ENCODE data around the gene SSR4. TPM values are rescaled to one million over a fixed set of nuclear protein-coding genes. Genes with fewer than 3 reads are reported as not detected.

Gene SSR4
- total RNA-seq, 1 donor, result 121 TPM

- peaks cover 2% of the 10 kb centered on the region for H3K27me3 ChIP-seq (ENCODE audit: insufficient read depth, low read length)
- no peaks in the 10 kb centered on the region for H3K9me3 ChIP-seq (ENCODE audit: low read depth, low read length)
- H3K4me3 ChIP-seq (ENCODE audit: low read length), result no peak overlapping the region
- H3K4me1 ChIP-seq (ENCODE audit: insufficient read depth, low read length), result peaks cover 31% of the 10 kb centered on the region
Observed at GRCh38 chrX:153820601-153821000, 26.1 kb downstream of the SSR4 start.

- Histone ChIP-seq H3K27me3 (ENCODE audit: insufficient read depth, low read length) (peaks cover 2% of the 10 kb centered on the region), H3K4me1 (ENCODE audit: insufficient read depth, low read length) (peaks cover 31% of the 10 kb centered on the region), H3K4me3 (ENCODE audit: low read length) (no peak overlapping the region), H3K9me3 (ENCODE audit: low read depth, low read length) (no peaks in the 10 kb centered on the region)
Observed at GRCh38 chrX:153821066-153821465, 26.6 kb downstream of the SSR4 start.

GRCh38 chrX:153824348-153824747 lies 29.9 kb downstream of the SSR4 start:
- H3K9me3 ChIP-seq (ENCODE audit: low read depth, low read length), result no peaks in the 10 kb centered on the region
- peaks cover 16% of the 10 kb centered on the region for H3K4me1 ChIP-seq (ENCODE audit: insufficient read depth, low read length)
- H3K4me3 ChIP-seq (ENCODE audit: low read length), result no peak overlapping the region
- peaks cover 19% of the 10 kb centered on the region for H3K27me3 ChIP-seq (ENCODE audit: insufficient read depth, low read length)

- H3K9me3 ChIP-seq (ENCODE audit: low read depth, low read length), result no peaks in the 10 kb centered on the region
- peaks cover 13% of the 10 kb centered on the region for H3K4me1 ChIP-seq (ENCODE audit: insufficient read depth, low read length)
- peaks cover 16% of the 10 kb centered on the region for H3K27me3 ChIP-seq (ENCODE audit: insufficient read depth, low read length)
- H3K4me3 ChIP-seq (ENCODE audit: low read length), result no peak overlapping the region
Observed at GRCh38 chrX:153825042-153825441, 30.6 kb downstream of the SSR4 start.

GRCh38 chrX:153827016-153827415 lies 32.5 kb downstream of the SSR4 start:
- Histone ChIP-seq H3K9me3 (ENCODE audit: low read depth, low read length) (no peaks in the 10 kb centered on the region), H3K27me3 (ENCODE audit: insufficient read depth, low read length) (peaks cover 24% of the 10 kb centered on the region), H3K4me1 (ENCODE audit: insufficient read depth, low read length) (peaks cover 5% of the 10 kb centered on the region), H3K4me3 (ENCODE audit: low read length) (no peak overlapping the region)

- Histone ChIP-seq H3K27me3 (ENCODE audit: insufficient read depth, low read length) (peaks cover 24% of the 10 kb centered on the region), H3K4me1 (ENCODE audit: insufficient read depth, low read length) (no peaks in the 10 kb centered on the region), H3K9me3 (ENCODE audit: low read depth, low read length) (no peaks in the 10 kb centered on the region), H3K4me3 (ENCODE audit: low read length) (no peak overlapping the region)
Observed at GRCh38 chrX:153827903-153828302, 33.4 kb downstream of the SSR4 start.

GRCh38 chrX:153828308-153828707 lies 33.8 kb downstream of the SSR4 start:
- no peaks in the 10 kb centered on the region for H3K4me1 ChIP-seq (ENCODE audit: insufficient read depth, low read length)

GRCh38 chrX:153828723-153829548 lies 34.5 kb downstream of the SSR4 start:
- no peak overlapping the region for H3K4me3 ChIP-seq (ENCODE audit: low read length)

More at GRCh38 chrX:153828308-153828707, 33.8 kb downstream of the SSR4 start:
- Histone ChIP-seq H3K9me3 (ENCODE audit: low read depth, low read length) (no peaks in the 10 kb centered on the region), H3K4me3 (ENCODE audit: low read length) (no peak overlapping the region), H3K27me3 (ENCODE audit: insufficient read depth, low read length) (peaks cover 24% of the 10 kb centered on the region)

GRCh38 chrX:153829549-153829798 lies 35.0 kb downstream of the SSR4 start:
- Histone ChIP-seq H3K27me3 (ENCODE audit: insufficient read depth, low read length) (peaks cover 24% of the 10 kb centered on the region), H3K4me1 (ENCODE audit: insufficient read depth, low read length) (no peaks in the 10 kb centered on the region), H3K4me3 (ENCODE audit: low read length) (no peak overlapping the region), H3K9me3 (ENCODE audit: low read depth, low read length) (no peaks in the 10 kb centered on the region)

More at GRCh38 chrX:153828723-153829548, 34.5 kb downstream of the SSR4 start:
- Histone ChIP-seq H3K4me1 (ENCODE audit: insufficient read depth, low read length) (no peaks in the 10 kb centered on the region), H3K27me3 (ENCODE audit: insufficient read depth, low read length) (peaks cover 24% of the 10 kb centered on the region), H3K9me3 (ENCODE audit: low read depth, low read length) (no peaks in the 10 kb centered on the region)

GRCh38 chrX:153829799-153830639 lies 35.6 kb downstream of the SSR4 start, which contains the start of gene PDZD4:
Gene PDZD4, minus strand, starts transcription at chrX:153830544. Its CDS starts 246 bp downstream, at chrX:153830298.
- Histone ChIP-seq H3K27me3 (ENCODE audit: insufficient read depth, low read length) (peaks cover 24% of the 10 kb centered on the region), H3K4me1 (ENCODE audit: insufficient read depth, low read length) (no peaks in the 10 kb centered on the region), H3K9me3 (ENCODE audit: low read depth, low read length) (no peaks in the 10 kb centered on the region), H3K4me3 (ENCODE audit: low read length) (no peak within 1 kb of the TSS)

- no peaks in the 10 kb centered on the region for H3K4me1 ChIP-seq (ENCODE audit: insufficient read depth, low read length)
- no peaks in the 10 kb centered on the region for H3K9me3 ChIP-seq (ENCODE audit: low read depth, low read length)
- H3K4me3 ChIP-seq (ENCODE audit: low read length), result no peak overlapping the region
- H3K27me3 ChIP-seq (ENCODE audit: insufficient read depth, low read length), result peaks cover 24% of the 10 kb centered on the region
Observed at GRCh38 chrX:153830640-153831428, 36.4 kb downstream of the SSR4 start.

- peaks cover 24% of the 10 kb centered on the region for H3K27me3 ChIP-seq (ENCODE audit: insufficient read depth, low read length)
- H3K9me3 ChIP-seq (ENCODE audit: low read depth, low read length), result no peaks in the 10 kb centered on the region
- H3K4me3 ChIP-seq (ENCODE audit: low read length), result no peak overlapping the region
- H3K4me1 ChIP-seq (ENCODE audit: insufficient read depth, low read length), result no peaks in the 10 kb centered on the region
Observed at GRCh38 chrX:153831429-153832150, 37.1 kb downstream of the SSR4 start.

- Histone ChIP-seq H3K27me3 (ENCODE audit: insufficient read depth, low read length) (peaks cover 17% of the 10 kb centered on the region), H3K9me3 (ENCODE audit: low read depth, low read length) (no peaks in the 10 kb centered on the region), H3K4me3 (ENCODE audit: low read length) (no peak overlapping the region)
Observed at GRCh38 chrX:153832728-153833127, 38.3 kb downstream of the SSR4 start.

GRCh38 chrX:153836921-153837320 lies 42.5 kb downstream of the SSR4 start:
- Histone ChIP-seq H3K9me3 (ENCODE audit: low read depth, low read length) (no peaks in the 10 kb centered on the region), H3K4me1 (ENCODE audit: insufficient read depth, low read length) (no peaks in the 10 kb centered on the region), H3K4me3 (ENCODE audit: low read length) (no peak overlapping the region), H3K27me3 (ENCODE audit: insufficient read depth, low read length) (no peaks in the 10 kb centered on the region)

More at GRCh38 chrX:153832728-153833127, 38.3 kb downstream of the SSR4 start:
- no peaks in the 10 kb centered on the region for H3K4me1 ChIP-seq (ENCODE audit: insufficient read depth, low read length)

Measured in mononuclear cell (primary cell).